ENCODE data around the gene NELFB.
A peak's percentile ranks its signal among the peaks of the same experiment; 100 is the strongest.

Gene NELFB

DNA sequence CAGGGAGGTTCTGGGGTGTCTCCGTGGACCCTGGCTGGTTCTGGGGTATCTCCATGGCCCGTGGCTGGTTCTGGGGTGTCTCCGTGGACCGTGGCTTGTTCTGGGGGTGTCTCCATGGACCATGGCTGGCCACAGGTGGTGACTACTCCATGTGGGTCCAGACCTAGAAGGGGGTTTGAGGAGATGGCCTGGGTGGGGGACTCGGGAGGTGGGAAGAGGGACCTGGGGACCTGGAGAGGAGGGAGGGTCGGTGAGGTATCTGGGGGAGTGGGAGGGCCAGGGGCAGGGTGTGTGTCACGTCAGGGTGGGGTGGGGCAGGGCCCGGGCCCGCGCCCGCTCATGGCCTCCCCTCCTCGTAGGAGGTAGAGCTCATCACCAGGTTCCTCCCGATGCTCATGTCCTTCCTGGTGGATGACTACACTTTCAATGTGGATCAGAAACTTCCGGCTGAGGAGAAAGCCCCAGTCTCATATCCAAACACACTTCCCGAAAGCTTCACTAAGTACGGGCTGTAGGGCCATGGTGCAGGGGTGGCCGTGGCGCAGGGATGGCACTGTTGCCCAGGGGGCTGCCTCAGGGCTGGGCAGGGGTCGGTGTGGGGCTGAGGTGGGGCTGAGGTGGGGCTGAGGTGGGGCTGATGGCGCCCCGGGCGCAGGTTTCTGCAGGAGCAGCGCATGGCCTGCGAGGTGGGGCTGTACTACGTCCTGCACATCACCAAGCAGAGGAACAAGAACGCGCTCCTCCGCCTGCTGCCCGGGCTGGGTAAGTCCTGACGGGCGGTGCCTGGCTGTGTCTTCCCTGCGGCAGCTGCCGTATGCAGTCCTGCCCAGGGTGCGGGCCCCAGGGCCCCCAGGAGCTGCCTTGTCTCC is 11.7 kb downstream of the NELFB start:
- Histone ChIP-seq H3K4me1 (ENCODE audit: control insufficient read depth, insufficient read depth, low read length) (peaks cover 9% of the 10 kb centered on the region), H3K9ac (ENCODE audit: low read length) (no peak overlapping the region), H3K36me3 (ENCODE audit: control insufficient read depth, insufficient read depth, low read length) (peaks cover 39% of the 10 kb centered on the region), H3K27ac (ENCODE audit: low read depth, low read length) (no peak overlapping the region), H3K27me3 (ENCODE audit: control insufficient read depth, insufficient read depth, low read length) (no peaks in the 10 kb centered on the region), H3K4me3 (ENCODE audit: low read length) (no peak overlapping the region)

- Histone ChIP-seq H3K27me3 (ENCODE audit: control insufficient read depth, insufficient read depth, low read length) (no peaks in the 10 kb centered on the region), H3K4me3 (ENCODE audit: low read length) (no peak overlapping the region), H3K4me1 (ENCODE audit: control insufficient read depth, insufficient read depth, low read length) (peaks cover 9% of the 10 kb centered on the region), H3K27ac (ENCODE audit: low read depth, low read length) (no peak overlapping the region), H3K9ac (ENCODE audit: low read length) (no peak overlapping the region), H3K36me3 (ENCODE audit: control insufficient read depth, insufficient read depth, low read length) (peaks cover 48% of the 10 kb centered on the region)
Measured at GRCh38 chr9:137267933-137268355, 12.8 kb downstream of the NELFB start.

DNA sequence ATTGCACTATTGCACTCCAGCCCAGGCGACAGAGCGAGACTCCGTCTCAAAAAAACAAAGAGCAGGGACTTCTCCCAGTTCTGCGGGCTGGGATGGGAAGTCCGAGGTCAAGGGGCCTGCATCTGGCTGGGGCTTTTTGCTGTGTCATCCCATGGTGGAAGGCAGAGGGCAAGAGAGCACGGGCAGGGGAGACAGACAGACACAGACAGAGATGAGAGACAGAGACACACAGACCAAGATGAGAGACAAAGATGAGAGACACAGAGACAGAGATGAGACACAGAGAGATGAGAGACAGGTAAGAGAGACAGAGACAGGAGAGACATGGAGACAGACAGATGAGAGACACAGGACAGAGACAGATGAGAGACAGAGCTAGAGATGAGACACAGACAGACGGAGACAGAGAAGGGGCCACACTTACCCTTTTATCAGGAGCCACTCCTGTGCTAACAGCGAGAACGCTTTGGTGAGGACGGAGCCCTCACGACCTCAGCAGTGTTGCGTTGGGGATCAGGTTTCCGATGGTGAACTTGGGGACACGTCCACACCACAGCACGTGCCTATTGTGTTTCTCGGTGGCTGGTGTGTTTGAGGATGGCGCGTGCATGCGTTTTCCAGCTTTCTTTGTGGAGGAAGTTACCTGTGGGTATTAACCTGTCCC is 13.5 kb downstream of the NELFB start:
- Histone ChIP-seq H3K4me3 (ENCODE audit: low read length) (peak overlapping the region; percentile 20), H3K27me3 (ENCODE audit: control insufficient read depth, insufficient read depth, low read length) (no peaks in the 10 kb centered on the region), H3K36me3 (ENCODE audit: control insufficient read depth, insufficient read depth, low read length) (peaks cover 48% of the 10 kb centered on the region), H3K4me1 (ENCODE audit: control insufficient read depth, insufficient read depth, low read length) (peaks cover 9% of the 10 kb centered on the region), H3K9ac (ENCODE audit: low read length) (no peak overlapping the region), H3K27ac (ENCODE audit: low read depth, low read length) (peak overlapping the region; percentile 3)

DNA sequence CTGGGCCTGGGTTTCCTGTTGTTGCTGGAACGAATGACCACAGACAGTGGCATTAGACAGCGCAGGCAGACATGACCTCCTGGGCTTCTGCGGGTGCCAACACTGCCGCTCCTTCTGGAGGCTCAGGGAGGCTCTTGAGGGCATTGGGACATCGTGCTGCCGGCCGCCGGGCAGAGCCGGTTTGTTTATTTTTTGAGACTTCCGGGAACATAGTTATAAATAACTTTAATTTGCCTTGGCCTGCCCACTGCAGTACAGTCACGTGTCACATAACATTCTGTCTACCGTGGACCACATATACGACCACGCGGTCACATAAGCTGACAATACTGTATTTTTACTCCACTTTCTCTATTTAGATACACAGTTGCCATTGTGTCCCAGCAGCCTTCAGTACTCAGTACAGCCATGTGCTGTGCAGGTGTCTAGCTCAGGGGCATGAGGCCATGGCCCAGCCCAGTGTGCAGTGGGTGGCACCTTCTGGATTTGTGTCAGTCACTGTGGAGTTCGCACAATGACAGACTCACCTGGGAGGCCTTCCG is 14.2 kb downstream of the NELFB start:
- H3K4me1 ChIP-seq (ENCODE audit: control insufficient read depth, insufficient read depth, low read length): peaks cover 9% of the 10 kb centered on the region
- peaks cover 46% of the 10 kb centered on the region for H3K36me3 ChIP-seq (ENCODE audit: control insufficient read depth, insufficient read depth, low read length)
- H3K27me3 ChIP-seq (ENCODE audit: control insufficient read depth, insufficient read depth, low read length): no peaks in the 10 kb centered on the region
- peak overlapping the region; percentile 3 for H3K27ac ChIP-seq (ENCODE audit: low read depth, low read length)
- H3K4me3 ChIP-seq (ENCODE audit: low read length): peak overlapping the region; percentile 20
- no peak overlapping the region for H3K9ac ChIP-seq (ENCODE audit: low read length)

- no peak overlapping the region for H3K9ac ChIP-seq (ENCODE audit: low read length)
- H3K27me3 ChIP-seq (ENCODE audit: control insufficient read depth, insufficient read depth, low read length): no peaks in the 10 kb centered on the region
- peaks cover 36% of the 10 kb centered on the region for H3K36me3 ChIP-seq (ENCODE audit: control insufficient read depth, insufficient read depth, low read length)
- no peak overlapping the region for H3K27ac ChIP-seq (ENCODE audit: low read depth, low read length)
- peaks cover 9% of the 10 kb centered on the region for H3K4me1 ChIP-seq (ENCODE audit: control insufficient read depth, insufficient read depth, low read length)
- no peak overlapping the region for H3K4me3 ChIP-seq (ENCODE audit: low read length)
Measured at GRCh38 chr9:137270929-137271695, 16.0 kb downstream of the NELFB start.

DNA sequence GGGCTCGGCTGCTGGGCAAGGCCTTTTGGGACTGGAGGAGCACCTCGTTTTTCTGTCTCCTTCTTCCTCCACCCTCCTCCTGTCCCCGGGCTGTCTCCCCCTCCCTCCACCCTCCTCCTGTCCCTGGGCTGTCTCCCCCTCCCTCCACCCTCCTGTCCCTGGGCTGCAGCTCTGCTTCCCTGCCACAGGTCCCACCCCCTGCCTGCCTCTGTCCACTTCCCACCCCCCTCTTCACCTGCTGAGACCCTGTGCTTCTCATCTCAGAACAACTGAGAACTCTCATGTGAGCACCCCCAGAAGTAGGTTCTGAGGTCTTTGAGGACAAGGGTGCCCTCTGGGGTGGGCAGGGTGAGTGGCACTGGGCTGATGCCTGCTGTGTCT is 16.6 kb downstream of the NELFB start:
- Histone ChIP-seq H3K27me3 (ENCODE audit: control insufficient read depth, insufficient read depth, low read length) (no peaks in the 10 kb centered on the region), H3K4me3 (ENCODE audit: low read length) (no peak overlapping the region), H3K4me1 (ENCODE audit: control insufficient read depth, insufficient read depth, low read length) (peaks cover 12% of the 10 kb centered on the region), H3K27ac (ENCODE audit: low read depth, low read length) (no peak overlapping the region), H3K9ac (ENCODE audit: low read length) (no peak overlapping the region), H3K36me3 (ENCODE audit: control insufficient read depth, insufficient read depth, low read length) (peaks cover 32% of the 10 kb centered on the region)

- Histone ChIP-seq H3K36me3 (ENCODE audit: control insufficient read depth, insufficient read depth, low read length) (peaks cover 29% of the 10 kb centered on the region), H3K4me1 (ENCODE audit: control insufficient read depth, insufficient read depth, low read length) (peaks cover 14% of the 10 kb centered on the region), H3K27me3 (ENCODE audit: control insufficient read depth, insufficient read depth, low read length) (no peaks in the 10 kb centered on the region), H3K27ac (ENCODE audit: low read depth, low read length) (no peak overlapping the region), H3K9ac (ENCODE audit: low read length) (no peak overlapping the region), H3K4me3 (ENCODE audit: low read length) (no peak overlapping the region)
Measured at GRCh38 chr9:137272241-137273094, 17.3 kb downstream of the NELFB start.

DNA sequence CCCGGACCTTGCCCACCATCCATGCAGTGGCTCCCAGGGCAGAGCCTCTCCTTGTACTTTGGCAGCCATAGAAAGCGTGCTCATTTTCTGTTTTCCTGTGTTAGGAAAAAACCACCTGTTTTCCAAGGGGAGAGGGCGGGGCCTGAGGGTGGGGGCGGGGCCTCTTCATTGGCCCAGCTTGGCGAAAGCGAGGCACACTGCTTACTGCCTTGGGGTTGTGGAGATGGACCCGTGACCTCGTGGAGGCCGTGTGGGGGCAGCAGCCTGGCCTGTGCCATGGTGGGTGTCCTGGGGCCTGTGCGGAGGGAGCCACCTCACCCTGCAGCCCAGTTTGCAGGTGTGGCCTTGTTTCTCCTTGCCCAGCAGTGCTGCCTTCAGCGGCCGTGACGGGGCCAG is 18.0 kb downstream of the NELFB start:
- Histone ChIP-seq H3K4me3 (ENCODE audit: low read length) (no peak overlapping the region), H3K27me3 (ENCODE audit: control insufficient read depth, insufficient read depth, low read length) (no peaks in the 10 kb centered on the region), H3K4me1 (ENCODE audit: control insufficient read depth, insufficient read depth, low read length) (peaks cover 14% of the 10 kb centered on the region), H3K36me3 (ENCODE audit: control insufficient read depth, insufficient read depth, low read length) (peaks cover 25% of the 10 kb centered on the region), H3K27ac (ENCODE audit: low read depth, low read length) (no peak overlapping the region), H3K9ac (ENCODE audit: low read length) (no peak overlapping the region)

DNA sequence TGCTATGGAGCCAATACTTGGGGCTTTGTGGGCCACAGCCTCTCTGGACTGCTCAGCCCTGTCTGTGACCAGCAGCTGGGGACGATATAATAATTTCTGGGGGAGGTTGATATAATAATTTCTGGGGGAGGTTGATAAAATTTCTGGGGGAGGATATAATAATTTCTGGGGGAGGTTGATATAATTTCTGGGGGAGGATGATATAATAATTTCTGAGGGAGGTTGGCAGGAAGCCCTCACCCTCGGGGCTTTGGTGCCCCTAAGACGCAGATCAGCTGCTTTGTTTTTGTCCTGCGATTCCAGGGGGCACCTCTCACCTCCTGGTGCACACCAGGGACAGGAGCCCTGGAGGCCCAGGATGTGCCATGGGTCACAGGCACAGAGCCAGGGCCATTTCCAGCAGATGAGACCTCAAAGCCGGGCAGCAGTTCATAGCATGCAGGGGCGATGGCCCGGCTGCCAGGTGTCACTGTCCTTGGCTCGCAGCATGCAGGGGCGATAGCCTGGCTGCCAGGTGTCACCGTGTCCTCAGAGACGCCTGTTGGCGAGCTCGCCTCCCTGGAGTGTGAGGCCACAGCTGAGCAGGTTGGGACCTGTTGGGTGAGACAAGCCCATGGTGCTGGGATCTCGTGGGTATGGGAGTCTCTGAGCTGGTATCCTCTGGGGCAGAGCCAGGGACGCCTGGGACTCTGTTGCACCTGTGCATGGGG is 18.6 kb downstream of the NELFB start:
- Histone ChIP-seq H3K27ac (ENCODE audit: low read depth, low read length) (no peak overlapping the region), H3K4me3 (ENCODE audit: low read length) (no peak overlapping the region), H3K36me3 (ENCODE audit: control insufficient read depth, insufficient read depth, low read length) (peaks cover 22% of the 10 kb centered on the region), H3K9ac (ENCODE audit: low read length) (no peak overlapping the region), H3K4me1 (ENCODE audit: control insufficient read depth, insufficient read depth, low read length) (peaks cover 12% of the 10 kb centered on the region), H3K27me3 (ENCODE audit: control insufficient read depth, insufficient read depth, low read length) (no peaks in the 10 kb centered on the region)

GRCh38 chr9:137275203-137275587 is 20.1 kb downstream of the NELFB start:
- Histone ChIP-seq H3K36me3 (ENCODE audit: control insufficient read depth, insufficient read depth, low read length) (peaks cover 22% of the 10 kb centered on the region), H3K27me3 (ENCODE audit: control insufficient read depth, insufficient read depth, low read length) (no peaks in the 10 kb centered on the region), H3K27ac (ENCODE audit: low read depth, low read length) (no peak overlapping the region), H3K4me3 (ENCODE audit: low read length) (no peak overlapping the region), H3K9ac (ENCODE audit: low read length) (no peak overlapping the region), H3K4me1 (ENCODE audit: control insufficient read depth, insufficient read depth, low read length) (peaks cover 5% of the 10 kb centered on the region)

All from rectal smooth muscle tissue (tissue), 1 donor.